Activated T-cell treated with anti-CD3 and anti-CD28 coated beads for 48 hours (primary cell): ENCODE results near the gene GRIA1.

Source experiments
- DNase-seq: peaks from one replicate; pipeline ENCODE4 v3.0.0-alpha.2; 2020; ENCODE audit warnings: low read depth

The GRIA1 gene

DNA sequence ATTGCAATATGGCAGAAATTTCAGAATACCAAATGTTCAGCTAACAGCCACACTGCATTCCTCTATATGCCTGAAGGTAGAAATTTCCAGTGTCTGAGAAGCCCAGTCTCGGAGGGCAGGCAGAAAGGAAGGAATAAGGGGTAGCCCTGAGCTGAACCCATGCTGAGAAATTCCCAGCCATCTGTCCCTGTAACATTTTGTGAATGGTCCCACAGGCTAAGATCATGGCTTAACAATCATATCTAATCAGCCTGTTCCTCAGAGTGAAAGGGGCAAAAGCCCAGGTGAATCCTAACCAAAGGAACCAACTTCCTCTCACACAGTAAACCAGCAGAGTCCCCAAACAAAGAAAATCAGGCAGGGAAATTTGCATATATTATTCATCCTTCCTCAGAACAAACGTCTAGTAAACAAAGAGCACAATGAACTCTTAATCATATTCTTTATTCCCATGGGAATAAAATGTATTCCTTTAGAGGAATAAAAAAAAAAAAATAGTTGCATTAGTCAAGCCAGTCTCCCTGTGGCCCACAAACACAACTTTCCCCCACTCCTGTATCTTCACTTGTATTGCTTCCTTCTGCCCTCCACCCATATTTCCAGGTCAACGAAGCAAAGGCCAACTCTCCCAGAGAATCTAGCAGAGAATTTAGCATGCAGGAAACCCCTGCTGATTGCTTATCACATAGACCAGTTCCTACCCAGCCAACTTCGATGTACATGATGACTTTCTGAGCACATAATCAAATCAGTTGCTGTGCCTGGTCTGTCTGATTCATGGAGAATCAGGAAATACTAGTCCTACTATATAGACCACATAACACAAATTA, 290.6 kb downstream of the GRIA1 start:
- DNase-seq, result no peak

DNA sequence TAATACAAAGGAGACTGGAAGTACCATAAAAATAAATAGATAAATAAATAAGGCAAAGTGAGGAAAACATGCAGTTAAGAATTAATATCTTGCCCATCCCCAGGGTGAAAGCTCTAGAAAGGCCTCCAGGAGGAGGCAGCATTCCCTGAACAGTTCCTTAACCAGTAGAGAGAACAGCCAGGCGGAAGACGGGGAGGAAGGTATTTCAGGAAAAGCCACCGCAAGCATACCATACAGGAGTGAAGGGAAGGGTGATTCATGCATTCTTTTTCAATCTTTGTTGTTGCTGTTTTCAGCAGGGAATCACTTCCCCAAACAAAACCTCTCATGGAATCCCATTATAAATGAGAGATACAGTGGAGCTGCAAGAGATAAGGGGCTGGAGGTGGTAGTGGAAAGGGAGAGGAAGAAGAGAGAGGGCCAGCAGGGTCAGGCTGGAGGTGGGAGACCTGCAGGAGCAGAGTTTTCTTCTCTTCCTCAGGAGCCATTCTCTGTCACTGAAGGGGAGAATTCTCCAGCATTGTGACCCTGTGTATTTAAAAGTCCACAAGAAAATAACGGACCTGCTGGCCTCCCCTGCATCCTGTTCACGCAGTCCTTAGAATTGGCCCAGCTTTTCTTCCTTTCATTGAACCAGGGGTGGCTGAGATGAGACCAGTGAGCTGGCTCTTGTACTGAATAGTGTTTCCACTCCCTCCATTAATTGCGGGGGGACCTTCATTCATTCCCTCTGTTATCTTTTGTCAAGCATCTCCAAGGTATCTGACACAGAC, 292.3 kb downstream of the GRIA1 start:
- no peak for DNase-seq

DNA sequence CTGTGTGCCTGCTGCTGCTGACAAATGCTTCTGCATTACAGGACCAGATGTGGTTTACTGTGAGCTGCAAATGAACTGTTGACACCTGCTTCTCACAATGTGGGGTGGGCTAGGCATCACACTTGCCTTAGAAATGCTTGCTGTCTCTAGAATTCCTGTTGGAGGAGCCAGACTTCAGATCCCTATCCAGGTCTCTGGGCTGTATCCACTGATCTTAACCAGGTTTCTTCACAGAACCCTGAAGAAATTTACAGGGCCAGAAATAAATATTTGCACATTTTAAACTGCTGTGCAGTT, 292.8 kb downstream of the GRIA1 start:
- no peak for DNase-seq

DNA sequence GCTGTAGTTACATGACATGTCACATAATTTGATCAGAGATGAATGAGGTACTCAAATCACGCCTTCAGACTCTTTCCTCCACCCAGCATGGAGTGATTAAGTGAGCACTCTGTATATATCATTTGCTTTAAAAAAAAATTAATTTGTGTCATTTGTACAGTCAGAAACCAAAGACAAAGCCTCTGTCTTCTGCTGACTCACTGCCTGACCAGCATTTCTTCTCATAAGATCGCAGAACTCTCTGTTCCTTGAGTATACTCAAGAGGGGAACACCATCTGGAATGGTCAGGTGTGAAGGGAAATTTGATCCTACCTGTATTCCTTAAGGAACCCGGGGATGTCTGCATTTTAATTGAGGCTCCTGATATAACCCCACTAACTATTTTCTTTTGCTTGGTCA, 293.8 kb downstream of the GRIA1 start:
- no peak for DNase-seq

DNA sequence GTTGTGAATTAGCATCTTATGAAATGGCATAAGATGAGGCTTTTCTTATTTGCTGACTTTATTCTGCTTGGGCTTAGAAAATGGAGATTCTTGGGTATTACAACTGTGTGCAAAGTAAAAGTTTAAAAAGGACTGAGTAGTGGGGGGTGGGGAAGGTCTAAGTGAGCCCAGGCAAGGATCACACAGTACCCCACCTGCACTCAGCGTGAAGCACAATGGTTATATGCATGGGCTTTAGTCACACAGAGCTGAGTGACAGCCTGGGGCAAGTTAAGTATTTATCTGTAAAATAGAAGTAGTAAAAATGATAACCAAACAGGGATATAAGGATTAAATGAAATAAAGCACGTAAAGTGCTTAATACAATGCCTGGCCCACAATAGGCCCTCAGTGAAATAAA, 300.9 kb downstream of the GRIA1 start:
- no peak for DNase-seq

GRCh38 chr5:153792305-153792704, 301.8 kb downstream of the GRIA1 start:
- no peak for DNase-seq

GRCh38 chr5:153793699-153794098, 303.2 kb downstream of the GRIA1 start:
- no peak for DNase-seq

DNA sequence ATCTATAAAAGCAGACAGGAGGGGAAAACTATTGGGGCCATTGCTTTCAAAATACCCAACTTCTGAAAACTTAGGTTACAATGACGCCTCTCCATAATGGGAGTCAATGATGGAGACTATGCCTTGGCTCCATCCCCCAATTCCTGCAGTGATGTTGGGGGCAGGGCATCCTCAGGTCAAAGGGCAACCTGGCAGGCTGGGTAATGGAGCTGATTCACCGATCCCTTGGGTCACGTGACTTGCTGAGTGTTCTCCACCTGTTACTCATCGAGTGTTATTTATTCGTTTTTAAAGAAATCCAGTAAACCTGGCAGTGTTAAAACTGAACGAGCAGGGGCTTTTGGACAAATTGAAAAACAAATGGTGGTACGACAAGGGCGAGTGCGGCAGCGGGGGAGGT, 303.9 kb downstream of the GRIA1 start:
- DNase-seq, result no peak

DNA sequence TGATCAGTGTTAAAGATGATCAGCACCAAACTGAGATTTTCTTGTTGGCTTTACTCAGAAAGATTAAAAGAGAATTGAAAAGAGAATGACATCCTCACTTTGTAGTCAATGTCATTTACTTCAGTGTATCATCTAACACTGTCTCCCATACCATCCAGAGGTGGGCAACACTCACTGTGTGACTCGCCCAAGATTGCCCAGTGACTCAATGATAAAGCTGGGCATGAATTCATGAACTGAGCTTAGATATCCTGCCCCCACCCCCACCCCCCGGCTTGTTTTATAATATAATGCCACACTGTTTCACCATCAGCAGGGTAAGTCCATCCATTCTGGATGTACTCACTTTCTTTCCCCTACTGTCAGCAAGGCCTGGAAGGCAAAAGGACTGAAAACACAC, 306.1 kb downstream of the GRIA1 start:
- DNase-seq, result no peak

GRCh38 chr5:153797484-153797883, 307.0 kb downstream of the GRIA1 start:
- DNase-seq, result no peak

DNA sequence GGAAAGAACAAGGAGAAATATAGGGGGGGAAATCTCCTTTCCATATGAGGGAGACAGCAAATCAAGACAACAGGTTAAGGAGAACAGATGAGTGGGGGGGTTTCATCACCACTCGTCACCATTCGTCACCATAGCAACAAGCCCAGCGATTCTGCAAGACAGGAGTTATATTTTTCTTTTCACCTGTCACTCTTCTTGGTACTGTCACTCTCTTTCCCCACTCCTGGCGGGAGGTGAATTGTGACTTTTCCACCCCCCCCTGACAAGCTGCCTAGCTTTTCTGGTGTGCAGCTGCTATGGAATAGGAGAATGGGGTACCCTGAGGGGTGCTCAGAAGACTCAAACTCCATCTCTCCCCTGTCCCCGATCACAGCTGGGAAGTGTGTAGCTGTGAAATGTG, 308.4 kb downstream of the GRIA1 start:
- DNase-seq, result no peak

- no peak for DNase-seq
These were observed 309.0 kb downstream of the GRIA1 start for GRCh38 chr5:153799466-153799865.

- no peak for DNase-seq
These were observed 311.8 kb downstream of the GRIA1 start for GRCh38 chr5:153802050-153802821.

GRCh38 chr5:153807801-153808200, 317.3 kb downstream of the GRIA1 start:
- DNase-seq, result no peak

- no peak for DNase-seq
These were observed 318.7 kb downstream of the GRIA1 start for GRCh38 chr5:153809166-153809565.

DNA sequence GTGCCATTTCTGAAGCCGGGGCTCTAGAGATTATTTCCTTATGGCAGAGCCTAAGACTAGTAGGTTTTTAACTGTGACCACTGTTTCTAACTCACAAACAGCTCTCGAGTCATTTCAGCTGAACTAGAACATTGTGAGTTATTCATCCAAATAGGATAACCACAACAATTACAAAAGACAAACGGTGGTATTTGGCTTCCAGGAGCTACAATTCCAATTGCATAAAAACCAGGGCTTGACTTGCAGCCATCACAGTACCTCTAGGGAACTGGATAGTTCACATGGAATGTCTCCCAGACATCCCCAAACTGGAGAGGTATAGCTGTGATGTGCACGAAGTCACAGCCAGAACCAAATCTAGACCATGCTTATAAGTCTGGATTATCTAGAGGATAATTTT, 323.4 kb downstream of the GRIA1 start:
- no peak for DNase-seq

GRCh38 chr5:153816870-153817269, 326.4 kb downstream of the GRIA1 start:
- DNase-seq, result no peak

DNA sequence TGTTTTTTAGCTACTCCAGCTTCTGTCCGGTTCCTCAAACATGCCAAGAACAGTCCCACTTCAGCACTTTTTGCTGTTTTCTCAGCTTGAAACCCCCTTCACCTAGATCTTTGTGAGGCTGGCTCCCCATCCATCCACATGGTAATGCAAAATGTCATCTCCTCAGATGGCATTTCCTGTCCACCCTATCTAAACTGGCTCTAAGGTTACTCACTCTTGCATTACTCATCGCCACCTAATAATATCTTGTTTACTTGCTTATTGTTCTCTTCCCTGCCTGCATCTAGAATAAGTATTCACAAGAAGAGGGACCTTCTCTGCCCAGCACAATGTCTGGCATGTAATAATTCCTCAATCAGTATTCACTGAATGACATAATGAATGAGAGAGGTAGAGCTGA, 328.2 kb downstream of the GRIA1 start:
- no peak for DNase-seq

- DNase-seq, result no peak
These were observed 332.6 kb downstream of the GRIA1 start for GRCh38 chr5:153823036-153823435.

GRCh38 chr5:153824909-153825308, 334.4 kb downstream of the GRIA1 start:
- DNase-seq, result no peak

- no peak for DNase-seq
These were observed 336.9 kb downstream of the GRIA1 start for GRCh38 chr5:153827397-153827796.

GRCh38 chr5:153829510-153830065, 339.1 kb downstream of the GRIA1 start:
- DNase-seq, result no peak

GRCh38 chr5:153831973-153832372, 341.5 kb downstream of the GRIA1 start:
- no peak for DNase-seq
